ENCODE results near the gene SLC35B2. TPM values are rescaled to one million over a fixed set of nuclear protein-coding genes. Genes with fewer than 3 reads are reported as not detected.

Gene SLC35B2
- total and polyA plus RNA-seq, 9 of the 15 experiments (the other 6 are each of a cell fraction or from before 2014, with no cell fraction given) = 14.5 to 59.1 (median 47.1) TPM

DNA sequence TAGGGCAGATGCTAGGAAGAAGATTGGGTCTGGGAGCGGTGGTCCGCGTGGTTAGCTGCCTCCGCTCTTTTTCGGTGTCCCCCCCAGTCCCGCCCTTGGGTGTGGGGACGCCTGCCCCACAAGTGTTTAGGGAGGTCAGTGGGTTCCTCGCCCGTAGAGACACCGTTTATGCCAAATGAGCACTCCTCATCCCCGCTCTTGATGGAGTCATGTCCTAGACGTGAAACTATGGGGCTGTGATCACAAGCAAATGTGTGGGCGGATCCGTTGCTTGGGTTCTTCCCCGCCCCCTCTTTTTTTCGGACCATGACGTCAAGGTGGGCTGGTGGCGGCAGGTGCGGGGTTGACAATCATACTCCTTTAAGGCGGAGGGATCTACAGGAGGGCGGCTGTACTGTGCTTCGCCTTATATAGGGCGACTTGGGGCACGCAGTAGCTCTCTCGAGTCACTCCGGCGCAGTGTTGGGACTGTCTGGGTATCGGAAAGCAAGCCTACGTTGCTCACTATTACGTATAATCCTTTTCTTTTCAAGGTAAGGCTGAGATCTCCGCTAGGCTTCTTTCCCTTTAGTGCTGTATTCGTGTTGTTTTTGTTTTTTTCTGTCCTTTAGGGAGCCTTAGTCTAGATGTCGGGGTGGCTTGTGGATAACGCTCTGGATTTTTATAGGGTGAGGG is 10.5 kb downstream of the SLC35B2 start, which contains the start of gene HSP90AB1:
HSP90AB1 (plus strand) TSS at position 439 of the 675 bp plus-strand sequence. CDS start 1,529 bp downstream, outside the sequence.
- H3K27me3 ChIP-seq (ENCODE audit: control insufficient read depth in 2 of 2, insufficient read depth in 2 of 2, low read length in 2 of 2) = no peaks in the 10 kb centered on the region
- H3K4me3 ChIP-seq = peak within 1 kb of the TSS; percentile 94
- DNase-seq (ENCODE audit: extremely low read depth in 1 of 4, low spot score in 3 of 4) (peak; percentile 88 to 99 (median 94)), FAIRE-seq (peak; percentile 98), ATAC-seq (peak; percentile 85)
- peak within 1 kb of the TSS; percentile 95 to 100 for H3K9ac ChIP-seq (ENCODE audit: insufficient read depth in 1 of 2, low read depth in 2 of 2, low read length in 2 of 2)
- peak within 1 kb of the TSS; percentile 99 for H3K4me2 ChIP-seq (ENCODE audit: insufficient read depth, low read length)
- H3K79me2 ChIP-seq (ENCODE audit: control insufficient read depth, insufficient read depth, low read length) = peaks cover 54% of the 10 kb centered on the region
- POLR2A ChIA-PET = interaction anchor here (0.5 to 7.4 kb wide), 65 partner anchors 9 to 886 kb away, joined by 3 to 144 read pairs (median 5); partner anchors contain the start of genes CAPN11, GTPBP2, NFKBIE and SLC29A1
- H3K27ac ChIP-seq (ENCODE audit: extremely low read depth, low read depth, low read length) = peak within 1 kb of the TSS; percentile 98
- intact Hi-C loops (cut with micrococcal nuclease) (loop anchor here (1.0 kb wide), 2 partner anchors 9 to 20 kb away; no protein-coding TSS in a partner anchor), in situ Hi-C loops (cut with MboI) (no loop called here)
- peaks cover 48% of the 10 kb centered on the region for H4K20me1 ChIP-seq (replicated peaks; ENCODE audit: control insufficient read depth, insufficient read depth, low read length)
- H3K36me3 ChIP-seq (ENCODE audit: control insufficient read depth, insufficient read depth, low read length) = peaks cover 48% of the 10 kb centered on the region
- BruUV-seq (replicated peaks) = no TSS peak
- peaks cover 22 to 34% of the 10 kb centered on the region in 2 experiments for H3K4me1 ChIP-seq (replicated peaks in 1 of 2; ENCODE audit: control insufficient read depth in 2 of 2, insufficient read depth in 2 of 2, low read length in 2 of 2)
- peaks cover 11% of the 10 kb centered on the region for H3K9me1 ChIP-seq (ENCODE audit: control insufficient read depth, insufficient read depth, low read length)
- CTCF ChIA-PET (ENCODE audit: low intra/inter-chr PET ratio) = no interaction called here
- WGBS (ENCODE audit: insufficient coverage, low coverage, missing lambda C conversion rate) = under 1% methylated on average over 32 of the region's 34 CpGs
- H2AFZ ChIP-seq (ENCODE audit: low read depth, low read length) = peak within 1 kb of the TSS; percentile 85
- H3K9me3 ChIP-seq (replicated peaks; ENCODE audit: control insufficient read depth, insufficient read depth, low read depth, low read length) = no peaks in the 10 kb centered on the region
- TF ChIP-seq ZNF311 (CRISPR knock-in tag; IDR thresholded peaks at IDR 0.05) = no peak
- peak in 1 of 2 experiments; percentile 38; a peak in 2 of 4 replicates for TF ChIP-seq FOXA3 (CRISPR knock-in tag; conservative IDR thresholded peaks at IDR 0.05 in 1 of 2, IDR thresholded peaks at IDR 0.05 in 1 of 2)
- no peak for TF ChIP-seq ZNF274 (IDR thresholded peaks at IDR 0.05; ENCODE audit: borderline replicate concordance, low read depth, low read length)
- peak; percentile 93; the same call in 1 of the 2 replicates for TF ChIP-seq POLR2AphosphoS2 (IDR thresholded peaks at IDR 0.05; ENCODE audit: low read length)
- no peak for TF ChIP-seq RBM17 (IDR thresholded peaks at IDR 0.05; ENCODE audit: borderline replicate concordance, low read depth, low read length)
- 0 out of 2 replicates have a peak, but pooled peaks have one; percentile 89 for TF ChIP-seq HNRNPUL1 (IDR thresholded peaks at IDR 0.05; ENCODE audit: low read length)
- TF ChIP-seq, protein P1, sequence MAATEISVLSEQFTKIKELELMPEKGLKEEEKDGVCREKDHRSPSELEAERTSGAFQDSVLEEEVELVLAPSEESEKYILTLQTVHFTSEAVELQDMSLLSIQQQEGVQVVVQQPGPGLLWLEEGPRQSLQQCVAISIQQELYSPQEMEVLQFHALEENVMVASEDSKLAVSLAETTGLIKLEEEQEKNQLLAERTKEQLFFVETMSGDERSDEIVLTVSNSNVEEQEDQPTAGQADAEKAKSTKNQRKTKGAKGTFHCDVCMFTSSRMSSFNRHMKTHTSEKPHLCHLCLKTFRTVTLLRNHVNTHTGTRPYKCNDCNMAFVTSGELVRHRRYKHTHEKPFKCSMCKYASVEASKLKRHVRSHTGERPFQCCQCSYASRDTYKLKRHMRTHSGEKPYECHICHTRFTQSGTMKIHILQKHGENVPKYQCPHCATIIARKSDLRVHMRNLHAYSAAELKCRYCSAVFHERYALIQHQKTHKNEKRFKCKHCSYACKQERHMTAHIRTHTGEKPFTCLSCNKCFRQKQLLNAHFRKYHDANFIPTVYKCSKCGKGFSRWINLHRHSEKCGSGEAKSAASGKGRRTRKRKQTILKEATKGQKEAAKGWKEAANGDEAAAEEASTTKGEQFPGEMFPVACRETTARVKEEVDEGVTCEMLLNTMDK (IDR thresholded peaks at IDR 0.05; ENCODE audit: borderline replicate concordance, insufficient read depth, low read depth, low read length, poor library complexity, severe bottlenecking) = no peak
- peak; percentile 80 for TF ChIP-seq DPF2 (IDR thresholded peaks at IDR 0.05)
- no peak for TF ChIP-seq ADNP (tag; IDR thresholded peaks at IDR 0.05)
- peak; percentile 86 for TF ChIP-seq NFATC3 (IDR thresholded peaks at IDR 0.05)
- TF ChIP-seq CBFA2T2 (conservative IDR thresholded peaks at IDR 0.05) = no peak
- no peak for TF ChIP-seq C11orf30 (IDR thresholded peaks at IDR 0.05; ENCODE audit: low read depth)
- peak; percentile 89 for TF ChIP-seq NCOA4 (IDR thresholded peaks at IDR 0.05; ENCODE audit: partially characterized antibody)
- TF ChIP-seq ELF4 (CRISPR knock-in tag; IDR thresholded peaks at IDR 0.05) = no peak; the same call in 1 of the 2 replicates
- TF ChIP-seq ILK (tag; IDR thresholded peaks at IDR 0.05; ENCODE audit: borderline replicate concordance, low read depth) = no peak
- no peak for TF ChIP-seq SRSF1 (IDR thresholded peaks at IDR 0.05; ENCODE audit: low read depth, low read length)
- peak; percentile 54; the same call in 1 of the 2 replicates for TF ChIP-seq NR2C2 (CRISPR knock-in tag; IDR thresholded peaks at IDR 0.05)
- TF ChIP-seq NR2C2 (tag; IDR thresholded peaks at IDR 0.05) = no peak; the same call in 1 of the 2 replicates
- no peak; the same call in 1 of the 2 replicates for TF ChIP-seq ZSCAN29 (IDR thresholded peaks at IDR 0.05)
- TF ChIP-seq, protein P2, sequence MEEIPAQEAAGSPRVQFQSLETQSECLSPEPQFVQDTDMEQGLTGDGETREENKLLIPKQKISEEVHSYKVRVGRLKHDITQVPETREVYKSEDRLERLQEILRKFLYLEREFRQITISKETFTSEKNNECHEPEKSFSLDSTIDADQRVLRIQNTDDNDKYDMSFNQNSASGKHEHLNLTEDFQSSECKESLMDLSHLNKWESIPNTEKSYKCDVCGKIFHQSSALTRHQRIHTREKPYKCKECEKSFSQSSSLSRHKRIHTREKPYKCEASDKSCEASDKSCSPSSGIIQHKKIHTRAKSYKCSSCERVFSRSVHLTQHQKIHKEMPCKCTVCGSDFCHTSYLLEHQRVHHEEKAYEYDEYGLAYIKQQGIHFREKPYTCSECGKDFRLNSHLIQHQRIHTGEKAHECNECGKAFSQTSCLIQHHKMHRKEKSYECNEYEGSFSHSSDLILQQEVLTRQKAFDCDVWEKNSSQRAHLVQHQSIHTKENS (CRISPR knock-in tag; IDR thresholded peaks at IDR 0.05) = no peak
- no peak for TF ChIP-seq ZNF507 (tag; conservative IDR thresholded peaks at IDR 0.05)

Data from K562 (cell line).